T-helper 1 cell (primary cell): ENCODE results near the gene DAAM2.

ENCODE experiments used
- DNase-seq, 5 donors: peaks; one replicate each; pipeline ENCODE4 v3.0.0-alpha.2; 2012 to 2020

DAAM2 gene

GRCh38 chr6:39912446-39912845 lies 120.3 kb downstream of the DAAM2 start:
- no peak for DNase-seq

- DNase-seq, result no peak
These were observed 121.3 kb downstream of the DAAM2 start for GRCh38 chr6:39913391-39913916.

- no peak for DNase-seq
These were observed 122.1 kb downstream of the DAAM2 start for GRCh38 chr6:39914239-39914638.

- DNase-seq, result no peak
These were observed 123.7 kb downstream of the DAAM2 start for GRCh38 chr6:39915866-39916265.

- DNase-seq, result no peak
These were observed 125.2 kb downstream of the DAAM2 start for GRCh38 chr6:39917329-39917728.

GRCh38 chr6:39917981-39918380 lies 125.8 kb downstream of the DAAM2 start:
- no peak for DNase-seq

- DNase-seq, result no peak
These were observed 126.7 kb downstream of the DAAM2 start for GRCh38 chr6:39918831-39919230.

GRCh38 chr6:39920157-39920556 lies 128.0 kb downstream of the DAAM2 start:
- no peak for DNase-seq

- DNase-seq, result no peak
These were observed 130.6 kb downstream of the DAAM2 start for GRCh38 chr6:39922821-39923220.

GRCh38 chr6:39923394-39923793 lies 131.2 kb downstream of the DAAM2 start:
- DNase-seq, result no peak

GRCh38 chr6:39923861-39924260 lies 131.7 kb downstream of the DAAM2 start:
- no peak for DNase-seq

GRCh38 chr6:39924283-39924682 lies 132.1 kb downstream of the DAAM2 start:
- no peak for DNase-seq

- DNase-seq, result no peak
These were observed 133.2 kb downstream of the DAAM2 start for GRCh38 chr6:39925191-39925930.

- no peak for DNase-seq
These were observed 133.7 kb downstream of the DAAM2 start for GRCh38 chr6:39925931-39926290.

- no peak for DNase-seq
These were observed 134.5 kb downstream of the DAAM2 start for GRCh38 chr6:39926668-39927067.

GRCh38 chr6:39927159-39927558 lies 135.0 kb downstream of the DAAM2 start:
- DNase-seq, result no peak

- DNase-seq, result no peak
These were observed 137.0 kb downstream of the DAAM2 start for GRCh38 chr6:39929039-39929732.

- no peak for DNase-seq
These were observed 137.7 kb downstream of the DAAM2 start for GRCh38 chr6:39929733-39930461.

GRCh38 chr6:39930540-39930939 lies 138.4 kb downstream of the DAAM2 start:
- no peak for DNase-seq

GRCh38 chr6:39931607-39932006 lies 139.4 kb downstream of the DAAM2 start:
- no peak for DNase-seq

- DNase-seq, result no peak
These were observed 140.3 kb downstream of the DAAM2 start for GRCh38 chr6:39932386-39932910.

- no peak for DNase-seq
These were observed 141.5 kb downstream of the DAAM2 start for GRCh38 chr6:39933669-39934130.

- DNase-seq, result no peak
These were observed 142.1 kb downstream of the DAAM2 start, which contains the start of gene MOCS1 for GRCh38 chr6:39934131-39934757. TSS of gene MOCS1 (minus strand) at chr6:39934462. CDS start at chr6:39934417, 45 bp downstream.
